ENCODE measurements around the gene BPIFB2.

The BPIFB2 gene

DNA sequence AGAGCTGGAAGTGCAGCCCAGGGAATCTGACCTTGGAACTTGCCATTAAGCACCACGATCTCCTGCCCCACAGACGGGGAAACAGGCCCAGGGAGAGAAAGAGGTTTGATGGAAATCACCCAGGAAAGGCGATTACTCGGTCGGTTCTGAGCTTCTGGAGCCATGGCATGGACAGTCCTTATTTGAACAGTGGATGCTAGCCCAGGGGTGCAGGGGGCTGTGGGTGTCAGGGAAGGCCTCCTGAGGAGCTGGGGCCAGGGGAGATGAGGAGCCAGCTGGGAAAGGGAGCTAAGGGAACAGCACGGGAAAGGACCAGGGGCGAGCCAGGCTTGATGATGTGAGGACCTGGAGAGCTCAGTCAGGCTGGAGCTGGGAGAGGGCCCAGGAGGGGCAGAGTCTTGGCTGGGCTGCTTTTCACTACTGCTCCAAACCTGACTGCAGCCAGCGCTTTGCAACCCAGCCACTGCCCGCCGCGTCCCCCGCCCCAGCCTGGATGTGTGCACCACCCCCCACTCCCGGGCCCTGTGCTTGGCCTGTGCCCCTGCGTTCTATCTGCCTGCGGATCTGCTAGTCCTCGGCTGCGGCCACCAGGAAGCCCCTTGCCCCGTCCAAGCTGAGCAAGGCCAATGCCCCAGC lies 21.1 kb upstream of the BPIFB2 start:
- DNase-seq: no peak

DNA sequence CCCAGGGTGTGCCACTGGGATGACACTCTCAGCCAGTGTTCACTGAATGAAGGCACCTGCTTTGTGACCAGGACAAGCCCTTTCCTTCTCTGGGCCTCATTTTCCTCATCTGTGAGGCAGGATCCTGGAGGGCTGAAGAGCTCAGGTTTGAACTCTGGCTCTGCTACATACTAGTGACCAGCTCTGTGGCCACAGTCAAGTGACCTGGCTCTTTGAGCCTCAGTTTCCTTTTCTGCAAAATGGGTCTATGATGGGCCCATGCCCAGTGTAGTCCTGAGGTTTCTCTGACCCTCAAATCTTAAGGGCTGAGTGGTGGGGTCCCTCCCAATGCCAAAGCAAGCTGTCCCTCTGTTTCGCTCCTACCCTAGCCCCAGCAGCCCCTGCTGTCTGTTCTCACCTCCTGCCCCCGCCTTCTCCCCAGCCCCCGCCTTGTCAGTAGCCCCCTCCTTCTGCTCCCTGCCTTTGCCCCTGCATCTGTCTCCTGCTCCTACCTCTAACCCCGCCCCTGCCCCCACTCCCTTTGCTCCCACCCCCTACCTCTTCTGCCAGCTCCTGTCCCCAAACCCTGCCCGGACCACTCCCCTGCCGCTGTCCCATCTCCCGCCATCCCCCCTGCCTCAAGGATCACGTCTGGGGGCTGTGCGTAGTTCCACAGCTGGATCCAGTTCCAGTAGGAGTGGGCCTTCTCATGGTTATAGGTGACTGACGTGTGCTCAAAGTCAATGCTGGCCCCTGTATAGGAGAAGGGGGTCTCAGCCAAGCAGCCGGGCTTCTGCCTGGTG lies 20.3 kb upstream of the BPIFB2 start:
- no peak for DNase-seq

- DNase-seq: no peak
Measured at GRCh38 chr20:32988008-32988407, 19.5 kb upstream of the BPIFB2 start.

DNA sequence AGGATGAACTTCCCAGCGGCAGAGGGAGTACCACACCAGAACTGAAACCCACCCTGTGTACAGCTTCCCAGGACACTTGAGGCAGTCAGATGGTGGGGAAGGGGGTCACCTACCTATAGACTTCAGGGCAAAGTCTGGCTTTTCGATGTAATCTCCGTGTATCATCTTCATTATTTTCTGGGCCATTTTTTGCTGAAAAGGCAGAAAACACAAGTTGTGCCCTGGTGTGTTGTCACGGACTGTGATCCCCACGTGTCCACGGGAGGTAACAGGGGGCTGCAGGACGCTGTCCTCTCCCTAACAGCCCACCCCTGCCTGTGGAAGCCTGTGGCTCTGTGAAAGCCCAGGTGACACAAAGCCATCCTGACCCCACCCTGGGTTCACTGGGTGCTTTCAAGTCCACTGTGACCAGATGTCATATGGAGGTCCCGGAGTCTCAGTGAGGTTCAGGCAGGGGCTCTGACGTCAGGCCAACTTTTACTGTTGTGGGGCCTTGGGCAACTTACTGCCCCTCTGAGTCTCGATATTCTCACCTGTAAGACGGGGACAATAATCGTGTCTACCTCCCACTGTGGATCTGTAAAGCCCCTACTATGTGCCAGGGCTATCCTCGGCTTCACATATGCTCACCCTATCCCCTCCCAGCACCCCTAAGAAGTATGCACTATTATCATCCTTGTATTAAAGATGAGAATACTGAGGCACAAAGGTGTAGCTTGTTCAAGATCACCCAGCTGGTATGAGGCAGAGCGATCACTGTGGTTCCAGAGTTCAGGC lies 17.8 kb upstream of the BPIFB2 start:
- DNase-seq: no peak

- no peak for DNase-seq
Measured at GRCh38 chr20:32990426-32990825, 17.1 kb upstream of the BPIFB2 start.

- no peak for DNase-seq
Measured at GRCh38 chr20:32991383-32991782, 16.1 kb upstream of the BPIFB2 start.

- no peak for DNase-seq
Measured at GRCh38 chr20:32991792-32992641, 15.5 kb upstream of the BPIFB2 start.

- DNase-seq: no peak
Measured at GRCh38 chr20:32993496-32994050, 13.9 kb upstream of the BPIFB2 start.

- no peak for DNase-seq
Measured at GRCh38 chr20:32995802-32996201, 11.7 kb upstream of the BPIFB2 start.

- DNase-seq: no peak
Measured at GRCh38 chr20:32997431-32997830, 10.1 kb upstream of the BPIFB2 start.

- DNase-seq: no peak
Measured at GRCh38 chr20:32999603-33000250, 7.8 kb upstream of the BPIFB2 start.

DNA sequence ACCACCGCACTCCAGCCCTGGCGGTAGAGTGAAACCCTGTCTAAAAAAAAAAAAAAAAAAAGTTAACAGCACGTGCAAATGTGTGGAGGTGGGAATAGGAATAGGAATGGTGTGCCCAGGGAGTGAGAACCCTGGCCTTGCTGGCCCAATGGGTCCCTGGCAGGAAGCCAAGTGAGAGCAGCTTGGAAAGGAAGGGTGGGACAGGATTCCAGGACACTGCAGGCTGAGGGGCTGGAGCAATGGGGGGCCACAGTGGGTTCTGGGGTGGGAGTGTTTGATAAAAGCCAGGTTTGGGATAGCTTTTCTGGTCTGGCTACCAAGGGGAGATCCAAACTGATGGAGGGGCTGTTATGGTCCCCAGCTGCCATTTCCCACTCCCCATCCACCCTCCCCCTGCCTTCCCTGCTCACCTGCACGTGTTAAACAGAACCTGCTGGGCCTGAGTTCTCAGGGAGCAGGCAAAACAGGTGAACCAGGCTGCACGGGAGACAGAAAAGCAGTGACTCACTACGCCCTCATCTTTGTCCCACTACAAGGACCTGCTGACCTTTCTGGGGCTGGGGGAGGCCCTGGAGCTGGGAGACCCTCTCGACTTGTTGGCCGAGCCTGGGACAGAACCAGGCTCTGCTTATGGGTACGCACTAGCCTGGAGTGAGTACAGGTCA lies 6.6 kb upstream of the BPIFB2 start:
- no peak for DNase-seq

DNA sequence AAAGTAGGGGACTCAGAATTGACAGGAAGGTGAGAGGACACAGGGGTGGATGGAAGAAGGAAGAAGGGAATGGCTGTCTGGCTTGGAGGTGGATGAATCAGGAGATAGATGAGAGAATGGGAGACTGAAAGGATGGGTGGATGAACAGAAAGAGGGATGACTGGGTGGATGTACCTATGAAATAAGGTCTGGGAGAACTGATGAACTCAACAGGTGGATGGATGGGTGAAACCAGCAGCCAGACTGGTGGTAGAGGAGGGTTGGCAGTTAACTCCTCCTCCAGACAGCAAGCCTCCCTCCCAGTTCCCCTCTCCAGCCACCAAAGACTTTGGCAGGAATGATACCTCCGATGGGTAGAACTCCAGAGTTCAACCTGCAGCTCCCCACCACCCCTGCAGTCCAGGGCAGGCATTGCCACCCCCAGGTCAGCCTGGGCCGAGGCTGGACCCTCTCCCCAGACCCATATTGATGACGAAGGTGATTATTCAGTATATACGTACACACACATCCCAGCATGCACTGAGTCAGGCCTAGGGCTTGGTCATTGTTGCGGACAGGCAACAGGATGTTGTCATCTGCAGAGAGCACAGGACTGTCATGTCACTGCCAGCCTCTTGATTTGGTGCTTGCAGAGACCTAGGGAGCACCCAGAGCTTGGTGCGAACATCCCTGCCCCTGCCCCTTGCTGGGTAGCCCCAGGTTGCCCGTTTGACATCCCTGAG lies 5.3 kb upstream of the BPIFB2 start:
- DNase-seq: no peak

DNA sequence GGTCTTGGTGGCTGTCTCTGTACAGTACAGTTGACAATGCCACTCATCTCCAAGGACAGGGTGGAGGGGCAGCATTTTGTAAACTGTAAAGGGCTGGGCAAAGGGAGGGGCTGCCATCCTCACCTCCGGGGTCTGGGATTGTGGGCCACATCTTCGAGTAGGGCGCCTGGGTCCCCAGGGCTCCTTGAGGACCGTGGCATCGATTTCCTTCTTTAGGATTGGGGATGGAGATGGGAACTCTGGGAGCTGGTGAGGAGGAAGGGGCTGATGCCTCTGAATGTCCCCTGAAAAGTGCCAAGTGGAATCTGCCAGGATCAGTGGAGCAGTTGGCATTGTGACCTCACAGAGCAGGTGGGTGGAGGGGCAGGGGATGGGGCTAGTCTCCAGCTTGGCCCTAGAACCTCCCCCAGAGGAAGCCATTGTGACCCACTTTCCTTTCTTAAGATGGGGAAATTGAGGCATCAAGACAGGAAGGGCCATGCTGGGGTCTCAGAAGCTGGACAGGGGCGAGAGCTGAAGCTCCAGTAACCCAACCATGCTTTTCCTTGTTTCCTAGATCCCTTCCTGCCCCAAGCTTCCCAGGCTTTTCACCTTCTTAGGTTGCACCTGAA lies 3.3 kb upstream of the BPIFB2 start, which contains the start of gene SUN5:
SUN5 (minus strand) TSS at position 293 of the 611 bp plus-strand sequence; CDS start at position 200, 93 bp downstream.
- DNase-seq: no peak

GRCh38 chr20:33005132-33005566 lies 2.4 kb upstream of the BPIFB2 start:
- peak; percentile 9 for DNase-seq

DNA sequence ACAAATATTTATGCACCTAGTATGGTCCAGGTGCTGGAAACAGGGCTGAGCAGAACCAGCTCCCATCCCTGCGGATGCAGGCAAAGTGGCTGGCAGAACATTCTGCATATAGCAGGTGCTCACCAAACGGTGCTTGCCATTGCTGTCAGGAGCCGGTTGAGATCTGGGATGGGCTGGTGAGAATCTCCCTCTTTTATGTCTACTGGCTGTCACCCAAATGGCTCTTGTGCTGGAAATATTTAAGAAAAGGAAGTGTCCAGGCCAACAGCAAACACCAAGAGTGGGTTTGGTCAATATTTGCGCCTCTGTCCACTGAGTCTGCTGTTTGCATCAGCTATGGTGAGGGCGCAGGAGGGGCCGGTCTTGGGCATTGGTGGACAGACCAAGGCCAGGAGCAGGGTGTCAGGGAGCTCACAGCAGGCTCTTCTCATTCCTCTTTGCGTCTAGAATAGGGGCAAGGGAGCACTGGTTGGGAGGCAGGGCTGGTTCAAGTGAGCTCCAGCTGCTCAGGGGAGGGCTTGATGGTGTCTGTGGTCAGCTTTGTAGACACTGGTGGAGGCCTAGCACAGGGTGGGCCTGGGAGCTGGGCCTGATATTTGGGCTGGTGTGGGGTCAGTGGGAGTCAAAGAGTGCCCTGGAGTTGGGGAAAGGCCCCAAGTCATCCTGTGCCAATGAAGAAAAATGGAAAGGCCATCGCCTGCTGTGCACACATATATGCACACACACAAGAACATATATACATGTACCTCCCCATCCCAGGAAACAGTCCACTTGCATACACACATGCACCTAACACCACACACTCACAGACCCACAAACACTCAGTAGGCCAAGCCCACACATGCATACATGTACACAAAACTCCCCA lies 1.4 kb upstream of the BPIFB2 start:
- DNase-seq: no peak

GRCh38 chr20:33006776-33007375 lies 628 bp upstream of the BPIFB2 start:
- no peak for DNase-seq

Data from activated T-cell treated with anti-CD3 and anti-CD28 coated beads for 4 hours (primary cell).